HepG2 (cell line): ENCODE measurements around the gene CAVIN2. TPM values are rescaled to one million over a fixed set of nuclear protein-coding genes. Genes with fewer than 3 reads are reported as not detected.
A peak's percentile ranks its signal among the peaks of the same experiment; 100 is the strongest.

ENCODE experiments used
- AKAP8 ChIP-seq: sonication (generic); formaldehyde crosslinking; IDR thresholded peaks from 2 replicates; pipeline ENCODE4 v1.5.1; 2020; ENCODE audit warnings: mild to moderate bottlenecking, missing genetic modification reagents
- E2F2 ChIP-seq: sonication (generic); formaldehyde crosslinking; IDR thresholded peaks from 2 replicates; pipeline ENCODE4 v1.4.0; 2020; ENCODE audit warnings: missing genetic modification reagents, borderline replicate concordance
- EZH2 ChIP-seq: conservative IDR thresholded peaks from 2 replicates; pipeline ENCODE4 v1.6.1; 2012; ENCODE audit warnings: mild to moderate bottlenecking, low read depth, low read length, moderate library complexity
- HNF4A ChIP-seq: sonication (generic); formaldehyde crosslinking; IDR thresholded peaks from 2 replicates; pipeline ENCODE4 v1.4.0; 2020; ENCODE audit warnings: missing genetic modification reagents
- JARID2 ChIP-seq: sonication (generic); formaldehyde crosslinking; IDR thresholded peaks from 2 replicates; pipeline ENCODE4 v1.8.1; 2023; ENCODE audit warnings: missing genetic modification reagents, inconsistent platforms; ENCODE audit not compliant: insufficient replicate concordance
- KLF15 ChIP-seq: sonication (generic); formaldehyde crosslinking; IDR thresholded peaks from 2 replicates; pipeline ENCODE4 v1.8.1; 2023; ENCODE audit warnings: borderline replicate concordance, mild to moderate bottlenecking, inconsistent platforms, missing genetic modification reagents, mixed read lengths
- POLR2A ChIP-seq, 2 experiments: IDR thresholded peaks; 2 replicates each; pipeline ENCODE4 v1.6.1; 2011; ENCODE audit warnings: low read depth in 2 of 2, low read length in 2 of 2, mild to moderate bottlenecking in 1 of 2, moderate library complexity in 1 of 2; ENCODE audit not compliant: insufficient read depth in 1 of 2
- POLR2AphosphoS5 ChIP-seq: IDR thresholded peaks from 2 replicates; pipeline ENCODE4 v1.6.1; 2012; ENCODE audit warnings: low read depth, low read length
- PRDM4 ChIP-seq: sonication (generic); formaldehyde crosslinking; IDR thresholded peaks from 2 replicates; pipeline ENCODE4 v1.9.0; 2021; ENCODE audit warnings: missing genetic modification reagents, borderline replicate concordance
- RFXANK ChIP-seq: IDR thresholded peaks from 2 replicates; pipeline ENCODE4 v1.6.1; 2016
- TAF15 ChIP-seq: fragments of 200-400 bp; formaldehyde crosslinking; IDR thresholded peaks from one replicate; pipeline ENCODE4 v1.6.1; 2018; ENCODE audit warnings: mild to moderate bottlenecking, low read depth, low read length; ENCODE audit not compliant: poor library complexity, severe bottlenecking
- ZFP36L2 ChIP-seq: sonication (generic); formaldehyde crosslinking; IDR thresholded peaks from 2 replicates; pipeline ENCODE4 v1.4.0; 2020; ENCODE audit warnings: missing genetic modification reagents
- ZFYVE20 ChIP-seq: sonication (generic); formaldehyde crosslinking; IDR thresholded peaks from 2 replicates; pipeline ENCODE4 v1.8.0; 2023; ENCODE audit warnings: low read depth, mild to moderate bottlenecking, moderate library complexity, missing genetic modification reagents, borderline replicate concordance
- ZNF180 ChIP-seq: sonication (generic); formaldehyde crosslinking; IDR thresholded peaks from 2 replicates; pipeline ENCODE4 v1.4.0; 2020; ENCODE audit warnings: low read depth, missing genetic modification reagents, borderline replicate concordance
- ZNF207 ChIP-seq: fragments of 450-650 bp; IDR thresholded peaks from 2 replicates; pipeline ENCODE4 v1.6.1; 2016; ENCODE audit warnings: antibody characterized with exemption, borderline replicate concordance
- ZNF335 ChIP-seq: sonication (generic); formaldehyde crosslinking; IDR thresholded peaks from 2 replicates; pipeline ENCODE4 v1.4.0; 2020; ENCODE audit warnings: missing genetic modification reagents
- ZNF343 ChIP-seq: sonication (generic); formaldehyde crosslinking; IDR thresholded peaks from 2 replicates; pipeline ENCODE4 v1.4.0; 2020; ENCODE audit warnings: mild to moderate bottlenecking, missing genetic modification reagents
- ZNF430 ChIP-seq: sonication (generic); formaldehyde crosslinking; IDR thresholded peaks from 2 replicates; pipeline ENCODE4 v1.9.0; 2021; ENCODE audit warnings: mild to moderate bottlenecking, missing genetic modification reagents
- ZNF605 ChIP-seq: sonication (generic); formaldehyde crosslinking; IDR thresholded peaks from 2 replicates; pipeline ENCODE4 v1.8.0; 2022; ENCODE audit warnings: mild to moderate bottlenecking, missing genetic modification reagents
- ZNF670 ChIP-seq: sonication (generic); formaldehyde crosslinking; IDR thresholded peaks from 2 replicates; pipeline ENCODE4 v1.8.0; 2022; ENCODE audit warnings: mild to moderate bottlenecking, missing genetic modification reagents, borderline replicate concordance
- ZNF83 ChIP-seq: sonication (generic); formaldehyde crosslinking; IDR thresholded peaks from 2 replicates; pipeline ENCODE4 v1.4.0; 2020; ENCODE audit warnings: missing genetic modification reagents, mild to moderate bottlenecking, borderline replicate concordance
- ZNF850 ChIP-seq: sonication (generic); formaldehyde crosslinking; conservative IDR thresholded peaks from 2 replicates; pipeline ENCODE4 v1.9.0; 2021; ENCODE audit warnings: mild to moderate bottlenecking, missing genetic modification reagents
- ZSCAN25 ChIP-seq: sonication (generic); formaldehyde crosslinking; IDR thresholded peaks from 2 replicates; pipeline ENCODE4 v1.8.0; 2022; ENCODE audit warnings: mild to moderate bottlenecking, missing genetic modification reagents
- polyA plus RNA-seq, 8 experiments: library from polyadenylated mRNA; depleted of rRNA in 3 of 8; stranded (reverse) in 7 of 8; unstranded in 1 of 8; fragments of >200 nt; fragmentation: Illumina TruSeq in 4 of 8; extraction: Trizol in 4 of 8; gene quantifications; 2 replicates each; pipeline versions ENCODE4 v1.2.1 to v1.2.3, GENCODE V29; 2011 to 2016; ENCODE audit warnings: low read depth in 4 of 8, missing spikeins in 1 of 8, mixed read lengths in 1 of 8; ENCODE audit not compliant: insufficient read depth in 1 of 8
- total RNA-seq, 5 experiments: library from RNA; depleted of rRNA; stranded (reverse); fragments of >200 nt; fragmentation: Illumina TruSeq; extraction: Trizol; gene quantifications; 2 replicates each; pipeline ENCODE4 v1.2.3, GENCODE V29; 2016; ENCODE audit warnings: low read depth in 1 of 5
- TF ChIP-seq, protein P1 (sequence below): sonication (generic); formaldehyde crosslinking; IDR thresholded peaks from 2 replicates; pipeline ENCODE4 v1.4.0; 2020; ENCODE audit warnings: missing genetic modification reagents
- TF ChIP-seq, protein P2 (sequence below): sonication (generic); formaldehyde crosslinking; IDR thresholded peaks from 2 replicates; pipeline ENCODE4 v1.4.0; 2020; ENCODE audit warnings: missing genetic modification reagents

CAVIN2 gene
- total and polyA plus RNA-seq, 2 of the 13 experiments (the other 11 are each of a cell fraction or from before 2014, with no cell fraction given) = 7.6 to 38.8 TPM

DNA sequence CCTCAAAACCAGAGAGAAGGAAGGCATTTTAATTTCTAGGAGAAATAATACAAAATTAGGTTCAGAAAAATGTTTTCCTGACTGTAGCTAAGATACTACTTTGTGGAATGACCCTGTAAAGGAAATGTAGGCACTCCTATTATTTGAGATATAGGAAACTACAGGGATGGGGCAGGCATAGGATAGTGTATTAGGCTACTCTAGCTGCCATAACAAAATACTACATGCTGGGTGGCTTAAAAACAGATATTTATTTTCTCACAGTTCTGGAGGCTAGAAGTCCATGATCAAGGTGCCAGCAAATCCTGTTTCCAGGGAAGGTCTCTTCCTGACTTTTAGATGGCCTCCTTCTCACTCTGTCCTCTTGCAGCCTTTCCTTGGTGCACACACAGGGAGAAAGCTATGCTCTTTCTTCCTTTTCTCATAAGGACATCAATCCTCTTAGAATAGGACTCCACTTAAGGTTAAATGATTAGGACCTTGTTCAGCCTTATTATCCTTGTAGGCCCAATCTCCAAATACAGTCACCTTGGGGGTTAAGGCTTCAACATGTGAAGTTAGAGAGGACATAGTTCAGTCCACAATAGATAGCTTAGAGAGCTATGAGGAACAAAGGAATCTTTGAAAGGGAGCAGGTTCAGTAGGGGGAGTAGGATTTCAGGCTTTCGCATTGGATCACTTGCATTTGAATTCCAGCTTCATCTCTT is 14.0 kb upstream of the CAVIN2 start (continued):
- TF ChIP-seq EZH2 (no peak), POLR2A (IDR thresholded peaks at IDR 0.05; ENCODE audit: insufficient read depth in 1 of 2, low read depth in 2 of 2, low read length in 2 of 2) (no peak), ZFYVE20 (CRISPR knock-in tag) (no peak), POLR2AphosphoS5 (no peak), ZNF430 (CRISPR knock-in tag) (no peak), ZNF605 (CRISPR knock-in tag) (no peak), RFXANK (CRISPR knock-in tag) (no peak), KLF15 (CRISPR knock-in tag) (no peak), E2F2 (CRISPR knock-in tag) (no peak), ZNF850 (CRISPR knock-in tag) (no peak), JARID2 (CRISPR knock-in tag) (no peak), ZNF83 (CRISPR knock-in tag) (no peak), HNF4A (CRISPR knock-in tag) (peak; percentile 89), ZNF343 (CRISPR knock-in tag) (no peak), ZNF335 (CRISPR knock-in tag) (no peak), TAF15 (no peak), ZNF207 (no peak), ZFP36L2 (CRISPR knock-in tag) (no peak), AKAP8 (no peak), ZSCAN25 (CRISPR knock-in tag) (no peak), ZNF180 (no peak), PRDM4 (CRISPR knock-in tag) (no peak), ZNF670 (CRISPR knock-in tag) (no peak)
- TF ChIP-seq, protein P1, sequence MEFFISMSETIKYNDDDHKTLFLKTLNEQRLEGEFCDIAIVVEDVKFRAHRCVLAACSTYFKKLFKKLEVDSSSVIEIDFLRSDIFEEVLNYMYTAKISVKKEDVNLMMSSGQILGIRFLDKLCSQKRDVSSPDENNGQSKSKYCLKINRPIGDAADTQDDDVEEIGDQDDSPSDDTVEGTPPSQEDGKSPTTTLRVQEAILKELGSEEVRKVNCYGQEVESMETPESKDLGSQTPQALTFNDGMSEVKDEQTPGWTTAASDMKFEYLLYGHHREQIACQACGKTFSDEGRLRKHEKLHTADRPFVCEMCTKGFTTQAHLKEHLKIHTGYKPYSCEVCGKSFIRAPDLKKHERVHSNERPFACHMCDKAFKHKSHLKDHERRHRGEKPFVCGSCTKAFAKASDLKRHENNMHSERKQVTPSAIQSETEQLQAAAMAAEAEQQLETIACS (CRISPR knock-in tag) = no peak
- TF ChIP-seq, protein P2, sequence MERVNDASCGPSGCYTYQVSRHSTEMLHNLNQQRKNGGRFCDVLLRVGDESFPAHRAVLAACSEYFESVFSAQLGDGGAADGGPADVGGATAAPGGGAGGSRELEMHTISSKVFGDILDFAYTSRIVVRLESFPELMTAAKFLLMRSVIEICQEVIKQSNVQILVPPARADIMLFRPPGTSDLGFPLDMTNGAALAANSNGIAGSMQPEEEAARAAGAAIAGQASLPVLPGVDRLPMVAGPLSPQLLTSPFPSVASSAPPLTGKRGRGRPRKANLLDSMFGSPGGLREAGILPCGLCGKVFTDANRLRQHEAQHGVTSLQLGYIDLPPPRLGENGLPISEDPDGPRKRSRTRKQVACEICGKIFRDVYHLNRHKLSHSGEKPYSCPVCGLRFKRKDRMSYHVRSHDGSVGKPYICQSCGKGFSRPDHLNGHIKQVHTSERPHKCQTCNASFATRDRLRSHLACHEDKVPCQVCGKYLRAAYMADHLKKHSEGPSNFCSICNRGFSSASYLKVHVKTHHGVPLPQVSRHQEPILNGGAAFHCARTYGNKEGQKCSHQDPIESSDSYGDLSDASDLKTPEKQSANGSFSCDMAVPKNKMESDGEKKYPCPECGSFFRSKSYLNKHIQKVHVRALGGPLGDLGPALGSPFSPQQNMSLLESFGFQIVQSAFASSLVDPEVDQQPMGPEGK = no peak
